GM12878 (cell line): ENCODE results near the gene EXD3.

Experiments used
- BMI1 ChIP-seq: fragments of 450-650 bp; IDR thresholded peaks from 2 replicates; pipeline ENCODE4 v1.6.1; 2016; ENCODE audit warnings: mild to moderate bottlenecking, moderate library complexity, borderline replicate concordance
- CEBPZ ChIP-seq: fragments of 150-350 bp; IDR thresholded peaks from 2 replicates; pipeline ENCODE4 v1.6.1; 2016; ENCODE audit warnings: low read depth, low read length
- CREB1 ChIP-seq: IDR thresholded peaks from 2 replicates; pipeline ENCODE4 v1.6.1; 2012; ENCODE audit warnings: low read depth, mild to moderate bottlenecking, inconsistent platforms
- EZH2 ChIP-seq: IDR thresholded peaks from 2 replicates; pipeline ENCODE4 v1.6.1; 2012; ENCODE audit warnings: low read depth, mild to moderate bottlenecking, control low read depth, inconsistent platforms, low read length, borderline replicate concordance; ENCODE audit not compliant: control insufficient read depth
- GABPA ChIP-seq: IDR thresholded peaks from 2 replicates; pipeline ENCODE4 v1.6.1; 2014; ENCODE audit warnings: antibody characterized with exemption, low read depth, mild to moderate bottlenecking, inconsistent platforms
- MTA3 ChIP-seq: IDR thresholded peaks from 2 replicates; pipeline ENCODE4 v1.6.1; 2012; ENCODE audit warnings: low read length, inconsistent platforms, borderline replicate concordance
- PAX8 ChIP-seq: fragments of 450-650 bp; IDR thresholded peaks from 2 replicates; pipeline ENCODE4 v1.6.1; 2017; ENCODE audit warnings: mild to moderate bottlenecking, moderate library complexity
- POLR2A ChIP-seq: IDR thresholded peaks from 2 replicates; pipeline ENCODE4 v1.6.1; 2011; ENCODE audit warnings: low read depth, mild to moderate bottlenecking, low read length
- POLR2AphosphoS5 ChIP-seq: IDR thresholded peaks from 2 replicates; pipeline ENCODE4 v1.6.1; 2011; ENCODE audit warnings: mild to moderate bottlenecking, low read length, inconsistent platforms
- USF2 ChIP-seq: IDR thresholded peaks from 2 replicates; pipeline ENCODE4 v1.6.1; 2011; ENCODE audit warnings: low read depth, low read length, improper control_type of control experiment, borderline replicate concordance
- YY1 ChIP-seq: IDR thresholded peaks from 2 replicates; pipeline ENCODE4 v1.6.1; 2011; ENCODE audit warnings: low read depth, mild to moderate bottlenecking, low read length
- TF ChIP-seq, protein P1 (sequence below): IDR thresholded peaks from 2 replicates; pipeline ENCODE4 v1.6.1; 2012; ENCODE audit warnings: mild to moderate bottlenecking, low read depth, low read length
- TF ChIP-seq, protein P2 (sequence below), 3 experiments: IDR thresholded peaks in 2 of 3; conservative IDR thresholded peaks in 1 of 3; 2 replicates each; pipeline ENCODE4 v1.5.1; 2011; ENCODE audit warnings: low read depth in 3 of 3, low read length in 3 of 3, mild to moderate bottlenecking in 3 of 3, control low read depth in 2 of 3, moderate library complexity in 2 of 3, inconsistent platforms in 1 of 3, mixed read lengths in 1 of 3; ENCODE audit not compliant: control insufficient read depth in 2 of 3, insufficient read depth in 1 of 3; ENCODE audit errors: extremely low read depth in 1 of 3
- TF ChIP-seq, protein P3 (sequence below): IDR thresholded peaks from 2 replicates; pipeline ENCODE4 v1.6.1; 2012; ENCODE audit warnings: low read depth, low read length, improper control_type of control experiment

DNA sequence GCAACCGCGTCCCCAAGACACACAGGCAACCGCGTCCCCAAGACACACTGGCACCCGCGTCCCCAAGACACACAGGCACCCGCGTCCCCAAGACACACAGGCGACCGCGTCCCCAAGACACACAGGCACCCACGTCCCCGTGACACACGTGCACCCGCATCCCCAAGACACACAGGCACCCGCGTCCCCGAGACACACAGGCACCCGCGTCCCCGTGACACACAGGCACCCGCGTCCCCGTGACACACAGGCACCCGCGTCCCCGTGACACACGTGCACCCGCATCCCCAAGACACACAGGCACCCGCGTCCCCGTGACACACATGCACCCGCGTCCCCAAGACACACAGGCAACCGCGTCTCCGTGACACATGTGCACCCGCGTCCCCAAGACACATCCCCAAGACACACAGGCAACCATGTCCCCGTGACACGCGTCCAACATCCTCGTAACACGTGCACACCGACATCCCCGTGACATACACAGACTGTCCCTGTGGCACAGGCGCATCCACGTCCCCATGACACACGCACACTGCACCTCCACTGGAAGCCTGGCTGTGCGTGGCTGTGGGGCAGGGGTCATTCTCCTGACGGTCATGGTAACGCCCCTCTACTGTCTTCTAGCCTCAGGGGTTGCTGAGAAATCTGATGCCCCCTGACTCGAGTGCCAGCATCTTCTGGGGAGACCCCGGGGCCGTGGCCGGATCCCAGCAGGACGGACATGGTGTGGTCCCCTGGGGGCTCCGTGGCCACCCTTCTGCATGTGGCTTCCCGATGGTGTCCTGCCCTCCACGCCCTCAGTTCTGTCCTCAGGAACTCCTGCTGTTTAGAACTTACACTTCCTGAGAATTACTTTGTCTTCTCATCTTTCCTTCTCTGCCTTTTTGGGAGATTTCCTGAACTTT is 24.1 kb downstream of the EXD3 start:
- TF ChIP-seq, protein P1, sequence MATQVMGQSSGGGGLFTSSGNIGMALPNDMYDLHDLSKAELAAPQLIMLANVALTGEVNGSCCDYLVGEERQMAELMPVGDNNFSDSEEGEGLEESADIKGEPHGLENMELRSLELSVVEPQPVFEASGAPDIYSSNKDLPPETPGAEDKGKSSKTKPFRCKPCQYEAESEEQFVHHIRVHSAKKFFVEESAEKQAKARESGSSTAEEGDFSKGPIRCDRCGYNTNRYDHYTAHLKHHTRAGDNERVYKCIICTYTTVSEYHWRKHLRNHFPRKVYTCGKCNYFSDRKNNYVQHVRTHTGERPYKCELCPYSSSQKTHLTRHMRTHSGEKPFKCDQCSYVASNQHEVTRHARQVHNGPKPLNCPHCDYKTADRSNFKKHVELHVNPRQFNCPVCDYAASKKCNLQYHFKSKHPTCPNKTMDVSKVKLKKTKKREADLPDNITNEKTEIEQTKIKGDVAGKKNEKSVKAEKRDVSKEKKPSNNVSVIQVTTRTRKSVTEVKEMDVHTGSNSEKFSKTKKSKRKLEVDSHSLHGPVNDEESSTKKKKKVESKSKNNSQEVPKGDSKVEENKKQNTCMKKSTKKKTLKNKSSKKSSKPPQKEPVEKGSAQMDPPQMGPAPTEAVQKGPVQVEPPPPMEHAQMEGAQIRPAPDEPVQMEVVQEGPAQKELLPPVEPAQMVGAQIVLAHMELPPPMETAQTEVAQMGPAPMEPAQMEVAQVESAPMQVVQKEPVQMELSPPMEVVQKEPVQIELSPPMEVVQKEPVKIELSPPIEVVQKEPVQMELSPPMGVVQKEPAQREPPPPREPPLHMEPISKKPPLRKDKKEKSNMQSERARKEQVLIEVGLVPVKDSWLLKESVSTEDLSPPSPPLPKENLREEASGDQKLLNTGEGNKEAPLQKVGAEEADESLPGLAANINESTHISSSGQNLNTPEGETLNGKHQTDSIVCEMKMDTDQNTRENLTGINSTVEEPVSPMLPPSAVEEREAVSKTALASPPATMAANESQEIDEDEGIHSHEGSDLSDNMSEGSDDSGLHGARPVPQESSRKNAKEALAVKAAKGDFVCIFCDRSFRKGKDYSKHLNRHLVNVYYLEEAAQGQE = no peak
- TF ChIP-seq, protein P2, sequence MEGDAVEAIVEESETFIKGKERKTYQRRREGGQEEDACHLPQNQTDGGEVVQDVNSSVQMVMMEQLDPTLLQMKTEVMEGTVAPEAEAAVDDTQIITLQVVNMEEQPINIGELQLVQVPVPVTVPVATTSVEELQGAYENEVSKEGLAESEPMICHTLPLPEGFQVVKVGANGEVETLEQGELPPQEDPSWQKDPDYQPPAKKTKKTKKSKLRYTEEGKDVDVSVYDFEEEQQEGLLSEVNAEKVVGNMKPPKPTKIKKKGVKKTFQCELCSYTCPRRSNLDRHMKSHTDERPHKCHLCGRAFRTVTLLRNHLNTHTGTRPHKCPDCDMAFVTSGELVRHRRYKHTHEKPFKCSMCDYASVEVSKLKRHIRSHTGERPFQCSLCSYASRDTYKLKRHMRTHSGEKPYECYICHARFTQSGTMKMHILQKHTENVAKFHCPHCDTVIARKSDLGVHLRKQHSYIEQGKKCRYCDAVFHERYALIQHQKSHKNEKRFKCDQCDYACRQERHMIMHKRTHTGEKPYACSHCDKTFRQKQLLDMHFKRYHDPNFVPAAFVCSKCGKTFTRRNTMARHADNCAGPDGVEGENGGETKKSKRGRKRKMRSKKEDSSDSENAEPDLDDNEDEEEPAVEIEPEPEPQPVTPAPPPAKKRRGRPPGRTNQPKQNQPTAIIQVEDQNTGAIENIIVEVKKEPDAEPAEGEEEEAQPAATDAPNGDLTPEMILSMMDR (IDR thresholded peaks at IDR 0.05 in 2 of 3, conservative IDR thresholded peaks at IDR 0.05 in 1 of 3; ENCODE audit: control insufficient read depth in 2 of 3, extremely low read depth in 1 of 3, insufficient read depth in 1 of 3, low read depth in 3 of 3, low read length in 3 of 3) = no peak
- TF ChIP-seq POLR2AphosphoS5 (no peak), USF2 (no peak), GABPA (no peak), POLR2A (no peak), EZH2 (no peak), BMI1 (no peak), CREB1 (no peak), CEBPZ (no peak), MTA3 (no peak), YY1 (no peak), PAX8 (no peak)
- TF ChIP-seq, protein P3, sequence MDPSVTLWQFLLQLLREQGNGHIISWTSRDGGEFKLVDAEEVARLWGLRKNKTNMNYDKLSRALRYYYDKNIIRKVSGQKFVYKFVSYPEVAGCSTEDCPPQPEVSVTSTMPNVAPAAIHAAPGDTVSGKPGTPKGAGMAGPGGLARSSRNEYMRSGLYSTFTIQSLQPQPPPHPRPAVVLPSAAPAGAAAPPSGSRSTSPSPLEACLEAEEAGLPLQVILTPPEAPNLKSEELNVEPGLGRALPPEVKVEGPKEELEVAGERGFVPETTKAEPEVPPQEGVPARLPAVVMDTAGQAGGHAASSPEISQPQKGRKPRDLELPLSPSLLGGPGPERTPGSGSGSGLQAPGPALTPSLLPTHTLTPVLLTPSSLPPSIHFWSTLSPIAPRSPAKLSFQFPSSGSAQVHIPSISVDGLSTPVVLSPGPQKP = no peak
